ENCODE data around the gene XIRP1. TPM values are rescaled to one million over a fixed set of nuclear protein-coding genes. Genes with fewer than 3 reads are reported as not detected.

The XIRP1 gene
- total and polyA plus RNA-seq, 4 donors = 0.01 TPM; not detected in 3

DNA sequence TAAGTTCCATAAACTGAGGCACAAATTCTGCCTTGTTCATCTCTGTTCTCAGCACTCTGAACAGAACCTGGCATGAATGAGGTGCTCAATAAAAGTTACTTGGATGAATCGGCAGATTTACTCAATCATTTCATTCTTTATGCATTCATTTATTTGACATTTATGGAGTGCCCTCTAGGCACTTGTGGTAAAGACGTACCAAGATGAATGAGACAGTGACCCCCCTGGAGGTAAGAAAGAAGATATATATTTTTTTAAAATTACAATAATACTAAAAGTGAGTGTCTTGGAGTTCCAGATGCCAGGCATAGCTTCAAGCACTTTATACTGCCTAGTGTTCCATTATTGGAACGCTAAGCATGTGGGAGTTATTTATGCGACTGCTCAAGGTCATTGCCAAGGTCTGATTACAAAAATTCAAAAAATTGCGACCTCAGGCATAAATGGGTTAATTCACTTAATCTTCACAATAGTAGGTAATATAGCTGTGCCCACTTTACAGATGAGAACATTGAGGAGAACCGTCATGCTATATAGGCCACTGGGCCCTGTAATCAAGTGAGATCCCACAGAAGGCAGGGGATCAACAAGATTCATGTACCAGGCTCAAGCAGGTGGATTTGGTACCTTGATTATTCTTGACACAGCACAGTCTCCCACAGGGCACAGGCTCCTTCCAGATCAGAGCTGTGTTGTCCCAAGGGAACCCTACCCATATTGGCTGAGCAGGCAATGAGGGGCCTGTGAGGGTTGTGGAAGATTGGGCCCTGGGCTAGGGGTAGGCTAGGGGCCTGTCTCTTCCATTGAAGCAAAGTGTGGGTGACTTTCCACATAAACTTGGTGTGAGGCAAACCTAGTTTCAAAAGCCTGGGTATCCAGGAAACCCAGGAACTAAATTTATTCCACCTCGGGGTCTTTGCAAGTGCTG, 10.7 kb downstream of the XIRP1 start:
- Histone ChIP-seq H3K4me1 (ENCODE audit: control insufficient read depth in 4 of 4, insufficient read depth in 4 of 4, low read length in 3 of 4) (peaks cover 9 to 34% (median 24%) of the 10 kb centered on the region in 4 donors), H3K27me3 (ENCODE audit: control insufficient read depth in 4 of 4, insufficient read depth in 4 of 4, low read length in 3 of 4) (no peaks in the 10 kb centered on the region), H3K36me3 (ENCODE audit: control insufficient read depth in 4 of 4, insufficient read depth in 3 of 4, low read depth in 1 of 4, low read length in 3 of 4) (no peaks in the 10 kb centered on the region), H3K9me3 (ENCODE audit: control insufficient read depth in 4 of 4, low read length in 3 of 4) (no peaks in the 10 kb centered on the region), H3K4me3 (ENCODE audit: low read depth in 1 of 3, low read length in 3 of 3) (no peak overlapping the region), H3K9ac (ENCODE audit: low read depth in 1 of 2, low read length in 2 of 2) (peak overlapping the region in 1 of 2 donors; percentile 5), H3K27ac (ENCODE audit: low read depth in 1 of 2, low read length in 2 of 2) (peak overlapping the region; percentile 55 to 75)
- TF ChIP-seq GABPA (IDR thresholded peaks at IDR 0.05 in 1 of 2, conservative IDR thresholded peaks at IDR 0.05 in 1 of 2) (no peak), SP1 (IDR thresholded peaks at IDR 0.05) (no peak), YY1 (IDR thresholded peaks at IDR 0.05) (no peak), RAD21 (IDR thresholded peaks at IDR 0.05) (no peak), HNF4A (conservative IDR thresholded peaks at IDR 0.05) (no peak)
- TF ChIP-seq, protein P1, sequence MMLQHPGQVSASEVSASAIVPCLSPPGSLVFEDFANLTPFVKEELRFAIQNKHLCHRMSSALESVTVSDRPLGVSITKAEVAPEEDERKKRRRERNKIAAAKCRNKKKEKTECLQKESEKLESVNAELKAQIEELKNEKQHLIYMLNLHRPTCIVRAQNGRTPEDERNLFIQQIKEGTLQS (IDR thresholded peaks at IDR 0.05) = no peak
- TF ChIP-seq, protein P2, sequence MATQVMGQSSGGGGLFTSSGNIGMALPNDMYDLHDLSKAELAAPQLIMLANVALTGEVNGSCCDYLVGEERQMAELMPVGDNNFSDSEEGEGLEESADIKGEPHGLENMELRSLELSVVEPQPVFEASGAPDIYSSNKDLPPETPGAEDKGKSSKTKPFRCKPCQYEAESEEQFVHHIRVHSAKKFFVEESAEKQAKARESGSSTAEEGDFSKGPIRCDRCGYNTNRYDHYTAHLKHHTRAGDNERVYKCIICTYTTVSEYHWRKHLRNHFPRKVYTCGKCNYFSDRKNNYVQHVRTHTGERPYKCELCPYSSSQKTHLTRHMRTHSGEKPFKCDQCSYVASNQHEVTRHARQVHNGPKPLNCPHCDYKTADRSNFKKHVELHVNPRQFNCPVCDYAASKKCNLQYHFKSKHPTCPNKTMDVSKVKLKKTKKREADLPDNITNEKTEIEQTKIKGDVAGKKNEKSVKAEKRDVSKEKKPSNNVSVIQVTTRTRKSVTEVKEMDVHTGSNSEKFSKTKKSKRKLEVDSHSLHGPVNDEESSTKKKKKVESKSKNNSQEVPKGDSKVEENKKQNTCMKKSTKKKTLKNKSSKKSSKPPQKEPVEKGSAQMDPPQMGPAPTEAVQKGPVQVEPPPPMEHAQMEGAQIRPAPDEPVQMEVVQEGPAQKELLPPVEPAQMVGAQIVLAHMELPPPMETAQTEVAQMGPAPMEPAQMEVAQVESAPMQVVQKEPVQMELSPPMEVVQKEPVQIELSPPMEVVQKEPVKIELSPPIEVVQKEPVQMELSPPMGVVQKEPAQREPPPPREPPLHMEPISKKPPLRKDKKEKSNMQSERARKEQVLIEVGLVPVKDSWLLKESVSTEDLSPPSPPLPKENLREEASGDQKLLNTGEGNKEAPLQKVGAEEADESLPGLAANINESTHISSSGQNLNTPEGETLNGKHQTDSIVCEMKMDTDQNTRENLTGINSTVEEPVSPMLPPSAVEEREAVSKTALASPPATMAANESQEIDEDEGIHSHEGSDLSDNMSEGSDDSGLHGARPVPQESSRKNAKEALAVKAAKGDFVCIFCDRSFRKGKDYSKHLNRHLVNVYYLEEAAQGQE (IDR thresholded peaks at IDR 0.05) = no peak
- DNase-seq (ENCODE audit: low spot score) = no peak
- WGBS = 82% methylated on average over 7 of the region's 7 CpGs

DNA sequence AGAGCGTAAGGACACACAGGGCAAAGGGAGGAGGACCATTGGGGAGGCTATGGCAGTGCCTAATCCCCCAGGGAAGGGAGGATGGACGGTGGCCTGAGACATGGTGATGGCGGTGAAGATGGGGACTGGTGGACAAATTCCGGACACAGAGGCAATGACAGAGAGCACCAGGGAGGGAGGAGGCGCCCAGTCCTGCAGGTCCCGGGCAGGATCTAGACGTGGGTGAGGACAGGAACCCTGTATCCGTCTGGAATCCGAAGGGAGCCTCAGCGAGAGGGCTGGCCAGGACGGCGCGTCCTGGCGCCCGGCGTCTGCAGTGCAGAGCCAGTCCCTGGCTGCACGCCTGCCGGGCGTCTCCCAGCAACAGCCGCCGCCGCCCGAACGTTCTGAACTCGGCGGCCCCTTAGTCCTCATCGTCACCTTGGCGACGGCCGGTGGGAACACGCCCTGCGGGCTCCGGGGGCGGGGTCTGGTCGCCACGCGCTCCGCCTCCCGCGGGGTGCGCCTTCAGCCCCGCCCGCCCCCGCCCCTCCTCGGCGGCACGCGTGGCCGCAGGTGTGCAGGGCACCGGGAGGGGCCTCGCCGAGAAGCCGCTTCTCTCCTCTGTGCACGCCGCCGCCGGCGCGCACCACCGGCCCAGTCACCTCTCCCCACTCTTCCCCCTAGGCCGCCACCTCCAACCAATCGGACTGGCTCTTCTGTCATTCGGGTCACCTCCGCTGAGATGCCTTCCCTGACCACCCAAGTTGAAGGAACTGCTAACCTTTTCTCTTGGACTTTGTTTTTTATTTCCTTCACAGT, 11.6 kb downstream of the XIRP1 start:
- peak overlapping the region in 2 of 3 donors; percentile 30 to 60 for H3K4me3 ChIP-seq (ENCODE audit: low read depth in 1 of 3, low read length in 3 of 3)
- TF ChIP-seq GABPA (IDR thresholded peaks at IDR 0.05 in 1 of 2, conservative IDR thresholded peaks at IDR 0.05 in 1 of 2) = no peak
- no peak for TF ChIP-seq EGR1 (IDR thresholded peaks at IDR 0.05; ENCODE audit: low read depth in 2 of 2)
- peak; percentile 36 for TF ChIP-seq YY1 (IDR thresholded peaks at IDR 0.05)
- no peak for TF ChIP-seq FOXA2 (IDR thresholded peaks at IDR 0.05)
- no peak for TF ChIP-seq TAF1 (conservative IDR thresholded peaks at IDR 0.05)
- TF ChIP-seq HNF4A (conservative IDR thresholded peaks at IDR 0.05) = no peak
- peak; percentile 36 for TF ChIP-seq NR2F2 (IDR thresholded peaks at IDR 0.05)
- no peak for TF ChIP-seq JUND (IDR thresholded peaks at IDR 0.05)
- TF ChIP-seq, protein P1 (IDR thresholded peaks at IDR 0.05) = no peak
- TF ChIP-seq SP1 (IDR thresholded peaks at IDR 0.05) = peak; percentile 68
- no peak for TF ChIP-seq FOXA1 (IDR thresholded peaks at IDR 0.05)
- TF ChIP-seq, protein P3, sequence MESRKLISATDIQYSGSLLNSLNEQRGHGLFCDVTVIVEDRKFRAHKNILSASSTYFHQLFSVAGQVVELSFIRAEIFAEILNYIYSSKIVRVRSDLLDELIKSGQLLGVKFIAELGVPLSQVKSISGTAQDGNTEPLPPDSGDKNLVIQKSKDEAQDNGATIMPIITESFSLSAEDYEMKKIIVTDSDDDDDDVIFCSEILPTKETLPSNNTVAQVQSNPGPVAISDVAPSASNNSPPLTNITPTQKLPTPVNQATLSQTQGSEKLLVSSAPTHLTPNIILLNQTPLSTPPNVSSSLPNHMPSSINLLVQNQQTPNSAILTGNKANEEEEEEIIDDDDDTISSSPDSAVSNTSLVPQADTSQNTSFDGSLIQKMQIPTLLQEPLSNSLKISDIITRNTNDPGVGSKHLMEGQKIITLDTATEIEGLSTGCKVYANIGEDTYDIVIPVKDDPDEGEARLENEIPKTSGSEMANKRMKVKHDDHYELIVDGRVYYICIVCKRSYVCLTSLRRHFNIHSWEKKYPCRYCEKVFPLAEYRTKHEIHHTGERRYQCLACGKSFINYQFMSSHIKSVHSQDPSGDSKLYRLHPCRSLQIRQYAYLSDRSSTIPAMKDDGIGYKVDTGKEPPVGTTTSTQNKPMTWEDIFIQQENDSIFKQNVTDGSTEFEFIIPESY (IDR thresholded peaks at IDR 0.05) = no peak
- TF ChIP-seq, protein P2 (IDR thresholded peaks at IDR 0.05) = peak; percentile 27
- TF ChIP-seq, protein P4, sequence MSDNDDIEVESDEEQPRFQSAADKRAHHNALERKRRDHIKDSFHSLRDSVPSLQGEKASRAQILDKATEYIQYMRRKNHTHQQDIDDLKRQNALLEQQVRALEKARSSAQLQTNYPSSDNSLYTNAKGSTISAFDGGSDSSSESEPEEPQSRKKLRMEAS (IDR thresholded peaks at IDR 0.05) = no peak
- no peak for TF ChIP-seq HNF4G (IDR thresholded peaks at IDR 0.05)
- TF ChIP-seq RXRA (IDR thresholded peaks at IDR 0.05) = peak in 1 of 2 donors; percentile 15

More for the DNA sequence above, 11.6 kb downstream of the XIRP1 start:
- no peaks in the 10 kb centered on the region for H3K9me3 ChIP-seq (ENCODE audit: control insufficient read depth in 4 of 4, low read length in 3 of 4)
- peak; percentile 92 for DNase-seq (ENCODE audit: low spot score)
- no peaks in the 10 kb centered on the region for H3K27me3 ChIP-seq (ENCODE audit: control insufficient read depth in 4 of 4, insufficient read depth in 4 of 4, low read length in 3 of 4)
- H3K4me1 ChIP-seq (ENCODE audit: control insufficient read depth in 4 of 4, insufficient read depth in 4 of 4, low read length in 3 of 4) = peaks cover 10 to 35% (median 24%) of the 10 kb centered on the region in 4 donors
- H3K9ac ChIP-seq (ENCODE audit: low read depth in 1 of 2, low read length in 2 of 2) = peak overlapping the region; percentile 5 to 20
- no peaks in the 10 kb centered on the region for H3K36me3 ChIP-seq (ENCODE audit: control insufficient read depth in 4 of 4, insufficient read depth in 3 of 4, low read depth in 1 of 4, low read length in 3 of 4)
- H3K27ac ChIP-seq (ENCODE audit: low read depth in 1 of 2, low read length in 2 of 2) = peak overlapping the region; percentile 61 to 75
- 3% methylated on average over 64 of the region's 64 CpGs for WGBS
